HepG2 (cell line): Measurements from ENCODE around the gene GPR143. TPM values are rescaled to one million over a fixed set of nuclear protein-coding genes. Genes with fewer than 3 reads are reported as not detected.

Experiments
- ATAC-seq: fragments of 200-7000 bp; cut with Tn5 transposase; 3 replicates; pipeline ENCODE4 v1.9.1; 2020; ENCODE audit warnings: mild to moderate bottlenecking, moderate library complexity
- BruUV-seq: library from RNA; stranded (reverse); fragments of 400-500 nt; replicated peaks from 2 replicates; lab custom pipeline; 2021; lab: Mats Ljungman, UMichigan
- CTCF ChIA-PET: fragments of 300-600 bp; formaldehyde crosslinking; extraction: SDS; loops from one replicate; lab custom pipeline; 2021; ENCODE audit warnings: low total read pairs, inconsistent platforms, low intra/inter-chr PET ratio; lab: Yijun Ruan, JAX
- POLR2A ChIA-PET: fragments of 350-600 bp; sonication (Branson Sonifier 250); formaldehyde crosslinking; loops from one replicate; lab custom pipeline; 2020; ENCODE audit warnings: antibody characterized with exemption, inconsistent platforms; lab: Yijun Ruan, JAX
- DNase-seq: peaks from one replicate; pipeline ENCODE4 v3.0.0-alpha.2; 2015; ENCODE audit warnings: low spot score
- FAIRE-seq: peaks from 3 replicates; lab custom pipeline; 2011; peaks lifted over from hg19 to GRCh38; lab: Jason Lieb, UNC
- H2AFZ ChIP-seq: one replicate; pipeline ENCODE4 v1.6.1; 2011; ENCODE audit warnings: low read length, inconsistent platforms
- H3K27ac ChIP-seq: fragments of 300-600 bp; 3 replicates; pipeline ENCODE4 v1.8.0; 2011; ENCODE audit warnings: mixed run types, mild to moderate bottlenecking, mixed read lengths, low read length, inconsistent platforms; ENCODE audit not compliant: insufficient read depth; ENCODE audit errors: extremely low read length
- H3K27me3 ChIP-seq, 2 experiments: fragments of 200-600 bp in 1 of 2; 2 replicates in 1 of 2; 3 replicates in 1 of 2; pipeline versions ENCODE4 v1.6.0 to v1.8.0; 2011; ENCODE audit warnings: low read length in 2 of 2, mild to moderate bottlenecking in 2 of 2, moderate library complexity in 2 of 2, inconsistent platforms in 1 of 2; ENCODE audit not compliant: insufficient read depth in 2 of 2, control insufficient read depth in 1 of 2
- H3K36me3 ChIP-seq, 2 experiments: fragments of 200-600 bp in 1 of 2; replicated peaks in 1 of 2; 2 replicates in 1 of 2; 3 replicates in 1 of 2; pipeline versions ENCODE4 v1.5.1 to v1.8.0; 2011; ENCODE audit warnings: low read length in 2 of 2, inconsistent platforms in 1 of 2; ENCODE audit not compliant: insufficient read depth in 2 of 2, control insufficient read depth in 1 of 2
- H3K4me1 ChIP-seq: 2 replicates; pipeline ENCODE4 v1.5.1; 2012; ENCODE audit warnings: low read length, inconsistent platforms; ENCODE audit not compliant: insufficient read depth
- H3K4me2 ChIP-seq: 2 replicates; pipeline ENCODE4 v1.6.0; 2011; ENCODE audit warnings: low read depth, low read length, inconsistent platforms
- H3K4me3 ChIP-seq, 3 experiments: fragments of 200-600 bp in 1 of 3; sonication (generic), shearing (Covaris generic) in 1 of 3; replicated peaks in 1 of 3; 2 replicates each; pipeline ENCODE4 v1.5.1; 2011 to 2016; ENCODE audit warnings: low read length in 3 of 3, inconsistent platforms in 2 of 3, low read depth in 2 of 3, mild to moderate bottlenecking in 2 of 3, control low read depth in 1 of 3, mixed read lengths in 1 of 3; ENCODE audit not compliant: insufficient read depth in 1 of 3
- H3K79me2 ChIP-seq: one replicate; pipeline ENCODE4 v1.6.1; 2011; ENCODE audit warnings: low read length, inconsistent platforms; ENCODE audit not compliant: insufficient read depth
- H3K9ac ChIP-seq: 2 replicates; pipeline ENCODE4 v1.6.0; 2011; ENCODE audit warnings: mild to moderate bottlenecking, low read depth, low read length, inconsistent platforms; ENCODE audit not compliant: insufficient read depth
- H3K9me3 ChIP-seq: 2 replicates; pipeline ENCODE4 v1.5.1; 2012; ENCODE audit warnings: mild to moderate bottlenecking, low read length
- H4K20me1 ChIP-seq: 2 replicates; pipeline ENCODE4 v1.6.0; 2011; ENCODE audit warnings: inconsistent platforms, mild to moderate bottlenecking, low read length, moderate library complexity; ENCODE audit not compliant: insufficient read depth
- ADNP ChIP-seq: sonication (generic); formaldehyde crosslinking; IDR thresholded peaks from 2 replicates; pipeline ENCODE4 v1.4.0; 2020; ENCODE audit warnings: missing genetic modification reagents
- DNMT1 ChIP-seq: sonication (generic); formaldehyde crosslinking; IDR thresholded peaks from 2 replicates; pipeline ENCODE4 v1.5.1; 2020; ENCODE audit warnings: mild to moderate bottlenecking, missing genetic modification reagents
- HNRNPK ChIP-seq: fragments of 200-400 bp; formaldehyde crosslinking; IDR thresholded peaks from 2 replicates; pipeline ENCODE4 v1.6.1; 2018; ENCODE audit warnings: low read length, low read depth, moderate library complexity, mild to moderate bottlenecking; ENCODE audit not compliant: poor library complexity, severe bottlenecking
- JDP2 ChIP-seq: sonication (generic); formaldehyde crosslinking; IDR thresholded peaks from 2 replicates; pipeline ENCODE4 v1.8.1; 2022; ENCODE audit warnings: missing genetic modification reagents, borderline replicate concordance
- KDM1A ChIP-seq: IDR thresholded peaks from 2 replicates; pipeline ENCODE4 v1.6.1; 2016; ENCODE audit warnings: missing compliant biosample characterization
- RFXANK ChIP-seq: IDR thresholded peaks from 2 replicates; pipeline ENCODE4 v1.6.1; 2016
- RORA ChIP-seq: sonication (generic); formaldehyde crosslinking; IDR thresholded peaks from 2 replicates; pipeline ENCODE4 v1.5.0; 2020; ENCODE audit warnings: mild to moderate bottlenecking, missing genetic modification reagents, moderate library complexity
- ZMYM4 ChIP-seq: sonication (generic); formaldehyde crosslinking; IDR thresholded peaks from 2 replicates; pipeline ENCODE4 v1.8.1; 2023; ENCODE audit warnings: mild to moderate bottlenecking, missing genetic modification reagents
- WGBS: methylation state at CpG from one replicate; pipeline ENCODE4 v1.1.6; 2017; ENCODE audit warnings: low lambda C conversion rate; 5-methylcytosine and 5-hydroxymethylcytosine counted together
- in situ Hi-C: cut with HindIII; loops from 2 replicates; pipeline ENCODE4 v1.10.0; 2017; ENCODE audit warnings: low pct_unique_long_range_greater_than_20kb; ENCODE audit not compliant: extremely low pct_ligation_motif_present
- intact Hi-C: fragments of 100-400 bp; cut with micrococcal nuclease; formaldehyde crosslinking; loops from one replicate; pipeline ENCODE4 v1.10.0; 2022; ENCODE audit not compliant: unreplicated experiment
- polyA plus RNA-seq, 8 experiments: library from polyadenylated mRNA; depleted of rRNA in 3 of 8; stranded (reverse) in 7 of 8; unstranded in 1 of 8; fragments of >200 nt; fragmentation: Illumina TruSeq in 4 of 8; extraction: Trizol in 4 of 8; gene quantifications; 2 replicates each; pipeline versions ENCODE4 v1.2.1 to v1.2.3, GENCODE V29; 2011 to 2016; ENCODE audit warnings: low read depth in 4 of 8, missing spikeins in 1 of 8, mixed read lengths in 1 of 8; ENCODE audit not compliant: insufficient read depth in 1 of 8
- total RNA-seq, 5 experiments: library from RNA; depleted of rRNA; stranded (reverse); fragments of >200 nt; fragmentation: Illumina TruSeq; extraction: Trizol; gene quantifications; 2 replicates each; pipeline ENCODE4 v1.2.3, GENCODE V29; 2016; ENCODE audit warnings: low read depth in 1 of 5
- TF ChIP-seq, protein P1 (sequence below): sonication (generic); formaldehyde crosslinking; IDR thresholded peaks from 2 replicates; pipeline ENCODE4 v1.8.1; 2022; ENCODE audit warnings: low read depth, mild to moderate bottlenecking, missing genetic modification reagents
- TF ChIP-seq, protein P2 (sequence below): sonication (generic); formaldehyde crosslinking; IDR thresholded peaks from 2 replicates; pipeline ENCODE4 v1.4.0; 2020; ENCODE audit warnings: missing genetic modification reagents
- TF ChIP-seq, protein P3 (sequence below): sonication (generic); formaldehyde crosslinking; IDR thresholded peaks from 2 replicates; pipeline ENCODE4 v1.4.0; 2020; ENCODE audit warnings: low read depth, mild to moderate bottlenecking, missing genetic modification reagents

GPR143 gene
- total and polyA plus RNA-seq, 2 of the 13 experiments (the other 11 are each of a cell fraction or from before 2014, with no cell fraction given) = 0.30 to 0.89 TPM

DNA sequence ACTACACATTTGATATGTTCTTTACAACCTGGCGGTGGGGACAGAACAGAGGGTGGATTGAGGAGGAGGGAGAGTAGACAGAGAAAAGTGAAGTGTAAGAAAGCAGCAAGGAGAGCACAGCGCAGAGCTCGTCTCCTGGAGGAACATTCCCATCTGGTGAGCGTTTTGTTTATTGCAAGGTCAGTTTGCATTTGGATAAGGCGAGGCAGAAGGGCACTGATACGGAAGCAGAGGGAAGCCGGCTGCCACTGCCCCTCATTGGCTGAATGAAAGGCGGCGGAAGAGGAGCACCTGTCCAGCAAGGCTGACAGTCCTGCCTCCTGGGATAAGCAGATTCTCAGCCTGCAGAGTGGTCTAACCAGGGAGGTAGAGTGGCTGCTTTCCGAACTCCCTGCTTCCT, 83.2 kb downstream of the GPR143 start:
- no peak for ATAC-seq

DNA sequence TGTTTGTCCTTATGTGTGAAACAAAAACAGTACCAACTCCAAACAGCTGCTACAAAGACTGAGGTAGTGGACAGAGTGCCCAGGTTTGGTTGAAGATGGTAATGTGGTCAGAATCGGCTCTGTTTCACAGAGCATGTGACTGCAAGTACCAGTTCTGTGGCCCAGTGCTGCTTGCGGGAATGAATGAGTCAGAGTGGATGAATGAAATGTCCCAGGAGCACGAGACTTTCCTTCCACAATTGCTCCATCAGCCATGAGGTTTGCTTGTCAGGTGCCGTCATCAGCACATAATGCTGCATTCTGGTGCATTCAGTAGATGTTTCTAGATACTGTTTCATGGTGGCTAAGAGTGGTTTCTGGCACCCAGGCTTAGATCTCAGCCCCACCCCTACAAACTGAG, 84.2 kb downstream of the GPR143 start:
- TF ChIP-seq DNMT1 (CRISPR knock-in tag) = no peak
- no peak for TF ChIP-seq ADNP (CRISPR knock-in tag)
- TF ChIP-seq KDM1A (CRISPR knock-in tag) = no peak
- no peak for TF ChIP-seq RFXANK
- TF ChIP-seq, protein P1, sequence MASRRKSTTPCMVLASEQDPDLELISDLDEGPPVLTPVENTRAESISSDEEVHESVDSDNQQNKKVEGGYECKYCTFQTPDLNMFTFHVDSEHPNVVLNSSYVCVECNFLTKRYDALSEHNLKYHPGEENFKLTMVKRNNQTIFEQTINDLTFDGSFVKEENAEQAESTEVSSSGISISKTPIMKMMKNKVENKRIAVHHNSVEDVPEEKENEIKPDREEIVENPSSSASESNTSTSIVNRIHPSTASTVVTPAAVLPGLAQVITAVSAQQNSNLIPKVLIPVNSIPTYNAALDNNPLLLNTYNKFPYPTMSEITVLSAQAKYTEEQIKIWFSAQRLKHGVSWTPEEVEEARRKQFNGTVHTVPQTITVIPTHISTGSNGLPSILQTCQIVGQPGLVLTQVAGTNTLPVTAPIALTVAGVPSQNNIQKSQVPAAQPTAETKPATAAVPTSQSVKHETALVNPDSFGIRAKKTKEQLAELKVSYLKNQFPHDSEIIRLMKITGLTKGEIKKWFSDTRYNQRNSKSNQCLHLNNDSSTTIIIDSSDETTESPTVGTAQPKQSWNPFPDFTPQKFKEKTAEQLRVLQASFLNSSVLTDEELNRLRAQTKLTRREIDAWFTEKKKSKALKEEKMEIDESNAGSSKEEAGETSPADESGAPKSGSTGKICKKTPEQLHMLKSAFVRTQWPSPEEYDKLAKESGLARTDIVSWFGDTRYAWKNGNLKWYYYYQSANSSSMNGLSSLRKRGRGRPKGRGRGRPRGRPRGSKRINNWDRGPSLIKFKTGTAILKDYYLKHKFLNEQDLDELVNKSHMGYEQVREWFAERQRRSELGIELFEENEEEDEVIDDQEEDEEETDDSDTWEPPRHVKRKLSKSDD (CRISPR knock-in tag) = no peak
- no peak for TF ChIP-seq ZMYM4 (CRISPR knock-in tag)
- no peak for TF ChIP-seq JDP2 (CRISPR knock-in tag)
- TF ChIP-seq RORA (CRISPR knock-in tag) = no peak
- TF ChIP-seq, all 625 proteins: peak for 0
- FAIRE-seq = peak; percentile 39
- intact Hi-C loops = no loop called here
- H3K4me1 ChIP-seq = no peaks in the 10 kb centered on the region
- ATAC-seq = no peak
- no peak overlapping the region for H3K27ac ChIP-seq
- no peaks in the 10 kb centered on the region for H3K9me3 ChIP-seq
- H4K20me1 ChIP-seq = no peaks in the 10 kb centered on the region
- BruUV-seq = no TSS peak
- ChIA-PET POLR2A (no interaction called here), CTCF (no interaction called here)
- no peaks in the 10 kb centered on the region for H3K27me3 ChIP-seq
- in situ Hi-C loops = no loop called here
- DNase-seq = no peak
- H3K79me2 ChIP-seq = no peaks in the 10 kb centered on the region
- peaks cover 4 to 10% of the 10 kb centered on the region in 2 experiments; a peak in 2 of 5 replicates for H3K36me3 ChIP-seq
- no CpG with 5 or more reads among the region's 4 CpGs for WGBS
- H3K4me2 ChIP-seq = no peak overlapping the region
- no peak overlapping the region for H3K4me3 ChIP-seq
- H3K9ac ChIP-seq = no peak overlapping the region
- no peak overlapping the region for H2AFZ ChIP-seq

More for the DNA sequence above, 83.2 kb downstream of the GPR143 start:
- ChIA-PET CTCF (no interaction called here), POLR2A (no interaction called here)
- Histone ChIP-seq H3K36me3 (peaks cover 4 to 15% of the 10 kb centered on the region in 2 experiments; a peak in 3 of 5 replicates), H3K79me2 (no peaks in the 10 kb centered on the region), H2AFZ (no peak overlapping the region), H3K27ac (no peak overlapping the region), H3K4me2 (no peak overlapping the region), H3K27me3 (no peaks in the 10 kb centered on the region), H3K4me3 (no peak overlapping the region), H3K9me3 (no peaks in the 10 kb centered on the region), H3K4me1 (no peaks in the 10 kb centered on the region), H3K9ac (no peak overlapping the region), H4K20me1 (no peaks in the 10 kb centered on the region)
- in situ Hi-C loops = no loop called here
- DNase-seq (no peak), FAIRE-seq (no peak)
- intact Hi-C loops = no loop called here
- over 99% methylated on average over 9 of the region's 10 CpGs for WGBS
- TF ChIP-seq, protein P2, sequence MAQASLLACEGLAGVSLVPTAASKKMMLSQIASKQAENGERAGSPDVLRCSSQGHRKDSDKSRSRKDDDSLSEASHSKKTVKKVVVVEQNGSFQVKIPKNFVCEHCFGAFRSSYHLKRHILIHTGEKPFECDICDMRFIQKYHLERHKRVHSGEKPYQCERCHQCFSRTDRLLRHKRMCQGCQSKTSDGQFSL (CRISPR knock-in tag) = no peak
- no peak for TF ChIP-seq HNRNPK
- TF ChIP-seq, protein P3, sequence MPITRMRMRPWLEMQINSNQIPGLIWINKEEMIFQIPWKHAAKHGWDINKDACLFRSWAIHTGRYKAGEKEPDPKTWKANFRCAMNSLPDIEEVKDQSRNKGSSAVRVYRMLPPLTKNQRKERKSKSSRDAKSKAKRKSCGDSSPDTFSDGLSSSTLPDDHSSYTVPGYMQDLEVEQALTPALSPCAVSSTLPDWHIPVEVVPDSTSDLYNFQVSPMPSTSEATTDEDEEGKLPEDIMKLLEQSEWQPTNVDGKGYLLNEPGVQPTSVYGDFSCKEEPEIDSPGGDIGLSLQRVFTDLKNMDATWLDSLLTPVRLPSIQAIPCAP (CRISPR knock-in tag) = no peak
- BruUV-seq = no TSS peak
